Measurements from ENCODE around the gene RTP5. TPM values are rescaled to one million over a fixed set of nuclear protein-coding genes. Genes with fewer than 3 reads are reported as not detected.
A peak's percentile ranks its signal among the peaks of the same experiment; 100 is the strongest.

RTP5 gene
- polyA plus RNA-seq, 12 donors = not detected

DNA sequence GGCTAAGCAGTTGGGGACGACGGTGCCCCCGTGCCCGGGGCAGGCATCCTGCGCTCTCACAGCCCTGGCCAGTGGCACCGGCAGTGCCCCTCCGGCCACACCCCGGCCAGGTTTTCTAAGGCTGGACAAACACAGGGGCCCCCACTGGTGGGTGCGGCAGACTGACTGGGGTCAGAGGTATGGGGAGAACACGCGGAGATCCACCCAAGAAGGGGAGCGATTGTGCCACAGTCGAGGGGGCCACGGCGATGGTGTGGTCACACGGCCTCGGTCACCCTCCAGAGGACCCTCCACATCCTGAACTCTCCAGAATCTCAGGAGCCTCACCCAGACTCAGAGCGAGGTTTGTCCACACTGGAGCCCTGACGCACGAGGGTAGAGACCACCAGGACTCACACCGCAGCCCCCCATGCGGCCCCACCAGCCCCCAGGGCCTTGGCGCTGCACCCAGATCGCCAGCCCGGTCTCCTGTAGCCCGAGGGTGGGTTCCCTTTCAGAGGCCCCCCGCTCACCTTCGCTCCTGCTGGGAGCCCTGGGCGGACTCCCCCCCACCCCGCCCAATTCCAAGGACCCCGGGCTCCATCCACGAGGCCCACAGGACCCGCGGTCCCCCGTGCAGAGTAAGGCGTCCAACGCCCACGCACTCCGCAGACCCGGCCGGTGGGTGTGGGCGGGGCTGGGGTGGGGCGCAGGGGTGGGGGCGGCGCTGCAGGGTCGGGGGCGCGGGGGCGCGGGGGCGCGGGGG is 26.0 kb upstream of the RTP5 start:
- DNase-seq = no peak

GRCh38 chr2:241844066-241844728 is 25.3 kb upstream of the RTP5 start:
- DNase-seq = peak; percentile 86

GRCh38 chr2:241844831-241845578 is 24.5 kb upstream of the RTP5 start:
- DNase-seq = no peak

DNA sequence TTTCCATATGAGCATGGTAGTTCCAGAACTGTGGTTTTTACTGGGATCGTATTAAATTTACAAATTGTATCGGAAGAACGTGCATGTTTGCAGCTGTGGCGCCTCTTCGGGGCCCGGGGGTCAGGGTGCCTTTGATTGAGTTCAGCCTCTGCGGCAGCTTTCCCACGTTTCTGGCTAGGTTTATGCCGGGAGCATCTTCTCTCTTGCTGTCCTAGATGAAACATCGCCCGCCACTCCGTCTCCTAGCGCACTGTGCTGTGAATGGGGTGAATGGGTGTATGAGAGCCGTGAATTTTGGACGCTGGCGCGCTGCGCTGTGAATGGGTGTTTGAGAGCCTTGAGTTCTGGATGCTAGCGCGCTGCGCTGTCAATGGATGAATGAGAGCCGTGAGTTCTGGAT is 23.1 kb upstream of the RTP5 start:
- no peak for DNase-seq

DNA sequence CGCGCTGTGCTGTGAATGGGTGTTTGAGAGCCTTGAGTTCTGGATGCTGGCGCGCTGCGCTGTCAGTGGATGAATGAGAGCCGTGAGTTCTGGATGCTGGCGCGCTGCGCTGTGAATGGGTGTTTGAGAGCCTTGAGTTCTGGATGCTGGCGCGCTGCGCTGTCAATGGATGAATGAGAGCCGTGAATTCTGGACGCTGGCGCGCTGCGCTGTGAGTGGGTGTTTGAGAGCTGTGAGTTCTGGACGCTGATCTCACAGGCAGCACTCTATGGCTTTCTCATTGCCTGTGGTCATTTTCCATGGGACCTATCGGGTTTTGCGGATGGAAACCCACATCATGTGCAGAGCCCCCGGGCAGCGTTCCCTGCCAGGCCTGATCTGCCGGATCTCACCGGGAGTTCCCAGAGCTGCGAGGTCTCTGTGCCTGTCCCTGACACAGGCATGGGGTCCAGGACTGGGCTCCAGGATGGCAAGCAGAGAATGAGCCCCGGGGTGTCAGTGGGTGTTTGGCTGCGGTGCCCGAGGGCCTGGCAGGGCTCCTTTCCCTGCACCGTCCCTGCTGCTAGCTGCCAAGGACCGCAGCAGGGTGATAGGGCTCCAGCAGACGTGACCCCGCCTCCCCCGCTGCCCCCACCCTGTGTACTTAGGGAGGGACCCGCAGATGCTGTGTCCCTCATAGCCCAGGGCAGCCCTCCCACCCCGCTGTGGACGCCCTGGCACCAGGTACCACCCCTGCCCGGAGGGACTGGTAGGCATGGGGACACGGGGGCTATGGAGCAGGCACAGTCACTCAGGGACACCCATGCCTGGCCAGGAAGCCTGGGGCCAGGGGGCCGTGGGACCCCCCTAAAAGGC is 20.5 kb upstream of the RTP5 start:
- no peak for DNase-seq

- DNase-seq = no peak
Measured at GRCh38 chr2:241849616-241850543, 19.6 kb upstream of the RTP5 start.

DNA sequence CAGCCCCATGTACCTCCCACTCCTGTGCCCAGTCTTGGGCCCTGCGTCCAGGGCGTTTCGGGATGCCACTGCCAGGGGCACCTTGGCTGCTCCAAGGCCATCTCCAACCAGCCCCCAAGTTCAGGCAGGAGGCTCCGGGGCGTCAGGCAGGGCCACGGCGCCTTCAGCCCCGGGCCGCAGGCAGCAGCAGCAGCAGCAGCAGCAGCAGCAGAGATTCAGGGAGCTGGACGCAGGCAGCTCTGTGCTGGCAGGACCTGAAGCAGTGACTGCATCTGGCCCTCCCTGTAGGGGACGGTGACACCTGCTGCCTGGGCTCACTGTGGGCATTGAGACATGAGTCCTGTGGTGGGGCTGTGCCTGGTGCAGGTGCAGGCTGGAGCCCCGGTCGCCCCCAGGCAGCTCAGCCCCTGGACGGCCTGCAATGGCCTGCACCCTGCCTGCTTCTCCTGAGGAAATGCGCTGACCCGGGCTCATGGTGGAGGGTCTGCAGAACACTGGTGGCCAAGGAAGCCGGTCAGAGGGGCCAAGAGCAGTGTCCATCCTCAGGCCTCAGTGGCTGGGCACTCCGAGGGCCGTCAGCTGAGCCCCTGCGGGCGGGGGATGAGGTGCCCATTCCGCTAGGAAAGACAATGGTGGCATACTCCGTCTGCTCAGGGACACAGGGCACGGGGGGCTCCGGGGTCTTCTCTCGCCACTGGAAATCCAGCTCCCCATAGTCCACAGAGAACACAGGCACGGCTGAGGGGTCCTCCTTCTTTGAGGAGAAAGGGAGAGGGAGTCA is 18.8 kb upstream of the RTP5 start:
- no peak for DNase-seq

DNA sequence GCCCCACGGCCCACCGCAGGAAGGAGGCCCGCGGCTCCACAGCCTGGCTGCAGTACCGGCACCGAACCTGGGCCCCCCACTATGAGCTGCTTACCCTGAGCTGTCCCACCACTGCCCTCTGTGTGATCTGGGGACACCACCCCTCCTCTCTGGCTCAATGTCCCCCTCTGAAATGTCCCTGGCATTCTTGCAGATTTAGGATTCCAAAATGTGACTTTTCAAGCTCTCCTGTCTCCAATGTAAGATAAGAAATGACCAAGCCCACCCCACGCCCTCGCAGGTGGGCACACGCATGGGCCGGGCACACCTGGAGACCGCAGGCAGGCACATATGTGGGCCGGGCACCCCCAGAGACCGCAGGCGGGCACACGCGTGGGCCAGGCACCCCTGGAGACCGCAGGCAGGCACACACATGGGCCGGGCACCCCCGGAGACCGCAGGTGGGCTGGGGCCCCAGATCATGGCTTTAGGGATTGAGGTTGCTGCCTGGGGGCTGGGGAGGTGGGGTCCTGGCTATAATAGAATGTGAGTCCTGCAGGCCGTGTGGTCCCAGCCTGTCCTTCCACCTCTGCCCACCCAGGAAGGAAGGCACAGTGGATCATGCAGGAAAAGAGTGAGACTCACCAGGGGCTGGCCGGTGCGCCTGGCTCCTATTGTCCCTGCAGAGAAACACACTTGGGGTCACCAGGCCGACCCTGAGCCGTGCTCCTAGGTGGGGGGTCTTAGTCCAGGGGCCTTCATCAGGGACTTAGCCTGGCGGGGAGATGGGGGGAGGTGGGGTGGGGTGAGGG is 18.0 kb upstream of the RTP5 start:
- DNase-seq = no peak

DNA sequence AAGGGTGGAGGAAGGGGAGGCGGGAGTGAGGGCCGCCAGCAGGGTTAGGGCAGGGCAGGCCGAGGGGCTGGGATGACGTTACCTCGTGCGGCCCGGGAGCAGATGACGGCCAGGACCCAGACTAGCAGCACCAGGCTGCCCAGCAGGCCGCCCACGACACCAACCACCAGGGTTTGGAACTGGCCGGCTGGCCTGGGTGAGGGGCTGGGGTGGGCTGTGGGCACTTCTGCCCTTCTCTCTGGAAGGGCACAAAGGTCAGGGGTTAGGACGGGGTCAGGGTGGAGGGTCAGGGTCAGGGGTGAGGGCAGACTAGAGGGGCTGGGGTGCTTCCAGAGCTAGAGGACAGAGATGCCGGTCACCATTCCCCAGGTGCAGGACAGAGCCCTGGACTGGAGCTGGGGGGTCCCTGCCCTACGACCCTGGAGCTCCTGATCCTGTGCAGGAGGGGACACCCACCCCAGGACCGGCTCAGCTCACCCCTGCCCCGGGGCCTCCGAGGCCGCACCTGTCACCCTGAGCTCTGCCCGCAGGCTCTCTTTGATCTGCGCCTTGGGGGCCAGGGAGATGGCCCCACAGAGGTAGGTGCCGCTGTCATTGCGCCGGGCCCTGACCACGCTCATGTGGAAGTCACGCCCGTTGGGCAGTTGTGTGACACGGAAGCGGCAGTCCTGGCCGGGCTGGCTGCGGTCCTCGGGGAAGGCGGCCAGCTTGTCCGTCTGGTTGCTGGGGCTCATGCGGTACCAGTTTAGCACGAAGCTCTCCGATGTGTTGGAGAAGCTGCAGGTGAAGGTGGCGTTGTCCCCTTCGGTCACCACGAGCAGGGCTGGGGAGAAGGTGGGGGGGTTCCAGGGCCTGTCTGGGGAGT is 17.2 kb upstream of the RTP5 start:
- DNase-seq = no peak

GRCh38 chr2:241852981-241853631 is 16.4 kb upstream of the RTP5 start:
- DNase-seq = no peak

DNA sequence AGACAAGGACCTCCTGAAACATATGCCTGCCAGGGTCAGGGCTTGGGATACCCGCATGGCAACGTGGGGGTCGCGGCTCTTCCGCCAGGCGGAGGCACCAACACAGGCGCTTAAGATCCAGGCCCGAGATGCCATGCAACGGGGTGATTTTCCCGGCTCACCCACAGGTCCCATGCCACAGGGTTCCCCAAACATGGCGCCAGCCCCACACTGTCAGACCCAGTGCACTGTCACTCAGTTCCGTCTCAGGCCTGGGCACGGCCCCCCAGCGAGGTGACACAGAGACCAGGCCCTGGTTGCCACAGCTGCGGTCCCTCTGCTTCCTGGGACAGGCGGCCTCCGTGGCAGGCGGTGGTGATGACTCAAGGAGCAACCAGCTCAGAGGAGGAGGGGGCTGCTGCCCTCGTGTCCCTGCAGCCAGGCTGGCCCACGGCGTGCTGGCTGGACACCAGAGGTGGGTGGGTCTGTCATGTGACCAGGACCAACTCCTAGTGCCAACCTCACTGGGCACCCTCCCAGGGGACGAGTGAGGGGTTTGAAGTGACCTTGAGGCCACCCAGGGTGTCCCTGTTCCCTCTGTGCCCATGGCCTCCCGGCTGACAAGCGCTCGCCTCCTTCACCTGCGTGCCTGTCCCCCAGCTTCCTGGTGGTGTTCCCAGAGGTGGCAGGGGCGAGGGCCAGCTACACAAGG is 15.7 kb upstream of the RTP5 start:
- no peak for DNase-seq

DNA sequence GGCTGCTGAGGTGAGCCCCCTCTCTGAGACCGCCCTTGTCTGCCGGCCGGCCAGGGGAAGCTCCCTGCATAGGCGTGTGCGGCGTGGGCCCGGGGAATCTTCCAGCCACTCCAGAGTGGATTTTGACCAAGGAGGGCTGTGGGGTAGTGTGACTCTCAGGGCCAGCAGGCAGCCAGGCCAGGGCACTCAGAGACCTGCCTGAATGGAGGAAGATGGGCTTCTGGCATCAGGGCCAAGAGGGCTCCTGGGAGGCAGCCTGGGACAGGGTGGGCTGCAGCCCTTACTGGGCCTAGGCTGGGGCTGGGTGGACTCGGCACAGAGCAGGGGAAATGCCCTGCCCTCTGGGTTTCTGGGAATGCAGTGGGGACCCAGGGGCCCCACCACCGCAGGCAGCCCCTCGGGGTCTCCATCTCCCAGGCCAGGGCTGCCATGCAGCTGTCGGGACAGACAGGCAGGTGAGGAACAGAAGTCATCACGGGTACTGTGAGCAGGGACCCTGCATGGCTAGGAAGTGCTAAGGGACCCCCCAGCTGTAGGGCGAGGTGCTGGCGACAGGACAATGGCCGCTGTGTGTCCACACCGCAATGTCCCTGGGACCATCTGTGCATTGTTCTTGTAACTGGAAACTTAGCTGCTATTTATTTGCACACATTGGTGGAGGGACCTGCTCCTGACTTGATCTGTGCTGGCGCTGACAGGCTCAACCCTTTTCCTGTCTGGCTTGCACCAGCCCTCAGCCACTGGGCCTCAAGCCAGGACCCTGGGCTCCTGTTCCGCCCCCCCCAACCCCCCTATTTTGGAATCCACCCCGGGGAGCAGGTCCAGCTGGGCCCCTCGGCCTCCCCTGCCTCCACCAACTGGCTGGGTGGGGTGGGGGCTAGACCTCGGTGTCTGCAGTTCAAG is 14.9 kb upstream of the RTP5 start:
- no peak for DNase-seq

DNA sequence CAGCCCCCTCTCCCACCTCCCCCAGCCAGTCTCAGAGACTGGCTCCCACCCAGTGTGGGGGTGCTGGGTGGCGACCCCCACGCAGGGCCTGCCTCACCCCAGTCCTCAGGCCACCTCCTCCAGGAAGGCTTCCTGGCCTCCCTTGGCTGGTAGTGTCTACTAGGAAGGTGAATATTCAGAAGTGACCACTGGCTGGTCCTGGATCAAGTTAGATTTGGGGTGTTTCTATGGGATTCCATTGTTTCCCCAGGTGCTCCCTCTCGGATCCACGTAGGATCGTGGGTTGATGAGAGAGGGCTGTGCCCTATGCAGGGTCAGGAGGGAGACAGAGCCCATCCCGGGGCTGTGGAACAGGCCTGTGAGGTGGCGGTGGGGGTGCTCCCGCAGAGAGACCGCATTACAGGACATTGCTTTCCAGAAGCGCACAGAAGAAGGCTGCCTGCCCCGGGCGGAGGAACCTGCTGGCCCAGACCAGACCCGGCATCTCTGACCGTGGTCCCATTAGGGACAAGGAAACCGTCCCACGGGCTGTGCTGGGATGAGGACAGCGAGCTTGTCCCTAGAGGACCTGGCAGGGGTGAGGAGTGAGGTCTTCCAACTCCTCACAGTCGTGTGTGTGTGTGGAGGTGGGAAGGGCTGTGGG is 14.2 kb upstream of the RTP5 start:
- DNase-seq = no peak

- no peak for DNase-seq
Measured at GRCh38 chr2:241855888-241856422, 13.6 kb upstream of the RTP5 start.

GRCh38 chr2:241857041-241857541 is 12.4 kb upstream of the RTP5 start:
- no peak for DNase-seq

Data from muscle of arm (tissue), 12 donors.